ENCODE data around the gene FAM110A.

GRCh38 chr20:881051-881782 is 47.7 kb downstream of the FAM110A start:
- TF ChIP-seq CTCF (IDR thresholded peaks at IDR 0.05) = no peak
- TF ChIP-seq EZH2 (IDR thresholded peaks at IDR 0.05; ENCODE audit: borderline replicate concordance, insufficient read depth, low read depth, low read length, poor library complexity, severe bottlenecking) = no peak

Measured in B cell (primary cell).